B cell (primary cell): ENCODE measurements around the gene GRHPR. TPM values are rescaled to one million over a fixed set of nuclear protein-coding genes. Genes with fewer than 3 reads are reported as not detected.

ENCODE experiments used
- ATAC-seq: fragments of 200-7000 bp; cut with Tn5 transposase; one replicate; pipeline ENCODE4 v1.10.0; 2021; ENCODE audit warnings: low read depth, mild to moderate bottlenecking, moderate number of reproducible peaks, moderate library complexity
- CTCF ChIA-PET: fragments of 350-600 bp; sonication (Branson Sonifier 250); formaldehyde crosslinking; loops from one replicate; lab custom pipeline; 2021; ENCODE audit warnings: antibody characterized with exemption, inconsistent platforms; lab: Charles Lee
- POLR2A ChIA-PET: fragments of 350-600 bp; sonication (Branson Sonifier 250); formaldehyde crosslinking; loops from one replicate; lab custom pipeline; 2021; ENCODE audit warnings: antibody characterized with exemption; lab: Charles Lee
- DNase-seq: peaks from one replicate; pipeline ENCODE4 v3.0.0; 2013
- H2AFZ ChIP-seq: 2 replicates; pipeline ENCODE4 v1.6.1; 2012; ENCODE audit warnings: mild to moderate bottlenecking, low read depth, low read length; ENCODE audit not compliant: insufficient read depth, poor library complexity, severe bottlenecking
- H3K27ac ChIP-seq, 2 donors: 1 replicate in 1 of 2; 2 replicates in 1 of 2; pipeline ENCODE4 v1.5.1; 2012 to 2013; ENCODE audit warnings: low read length in 2 of 2, mild to moderate bottlenecking in 2 of 2, moderate library complexity in 1 of 2
- H3K27me3 ChIP-seq, 4 experiments: fragments of 200-600 bp in 1 of 4; sonication (generic) in 1 of 4; replicated peaks in 1 of 4; 1 replicate in 2 of 4; 2 replicates in 2 of 4; pipeline versions ENCODE4 v1.6.1 to v1.7.0; 2013 to 2016; ENCODE audit warnings: low read length in 3 of 4, mild to moderate bottlenecking in 2 of 4, mixed read lengths in 1 of 4, moderate library complexity in 1 of 4; ENCODE audit not compliant: insufficient read depth in 4 of 4, control insufficient read depth in 3 of 4; ENCODE audit errors: control extremely low read depth in 1 of 4
- H3K36me3 ChIP-seq, 2 experiments: replicated peaks in 1 of 2; 1 replicate in 1 of 2; 2 replicates in 1 of 2; pipeline versions ENCODE4 v1.6.1 to v1.7.1; 2013; ENCODE audit warnings: low read length in 1 of 2; ENCODE audit not compliant: insufficient read depth in 2 of 2, control insufficient read depth in 1 of 2; ENCODE audit errors: control extremely low read depth in 1 of 2, extremely low read depth in 1 of 2
- H3K4me1 ChIP-seq, 2 donors: fragments of 200-600 bp in 1 of 2; sonication (generic) in 1 of 2; 1 replicate in 1 of 2; 2 replicates in 1 of 2; pipeline versions ENCODE4 v1.5.1 to v1.6.1; 2013 to 2017; ENCODE audit warnings: low read length in 2 of 2; ENCODE audit not compliant: control insufficient read depth in 2 of 2, insufficient read depth in 2 of 2
- H3K4me2 ChIP-seq: replicated peaks from 2 replicates; pipeline ENCODE3; 2012; ENCODE audit warnings: mild to moderate bottlenecking, low read depth, low read length; ENCODE audit not compliant: poor library complexity, severe bottlenecking
- H3K4me3 ChIP-seq, 5 experiments: fragments of 200-600 bp in 1 of 5; sonication (generic) in 1 of 5; 1 replicate in 3 of 5; 2 replicates in 2 of 5; pipeline versions ENCODE4 v1.5.1 to v1.7.0; 2011 to 2016; ENCODE audit warnings: low read length in 4 of 5, mild to moderate bottlenecking in 4 of 5, low read depth in 2 of 5, control low read depth in 1 of 5, moderate library complexity in 1 of 5; ENCODE audit not compliant: insufficient read depth in 1 of 5; ENCODE audit errors: control extremely low read depth in 1 of 5, extremely low read depth in 1 of 5
- H3K79me2 ChIP-seq: fragments of 200-600 bp; sonication (generic); one replicate; pipeline ENCODE4 v1.6.0; 2016; ENCODE audit warnings: low read length; ENCODE audit not compliant: control insufficient read depth, insufficient read depth
- H3K9ac ChIP-seq: fragments of 200-600 bp; sonication (generic); 2 replicates; pipeline ENCODE4 v1.6.1; 2017; ENCODE audit warnings: mild to moderate bottlenecking, low read length, moderate library complexity
- H3K9me3 ChIP-seq, 3 donors: one replicate each; pipeline versions ENCODE4 v1.6.1 to v1.7.1; 2013; ENCODE audit warnings: low read length in 2 of 3; ENCODE audit not compliant: control insufficient read depth in 2 of 3, insufficient read depth in 1 of 3; ENCODE audit errors: control extremely low read depth in 1 of 3
- H4K20me1 ChIP-seq: 2 replicates; pipeline ENCODE4 v1.6.0; 2012; ENCODE audit warnings: mild to moderate bottlenecking, low read length; ENCODE audit not compliant: insufficient read depth, control insufficient read depth, poor library complexity, severe bottlenecking
- H3K27ac Mint-ChIP-seq: one replicate; pipeline ENCODE4 v1.8.0; 2021; ENCODE audit warnings: mixed read lengths
- H3K27me3 Mint-ChIP-seq: one replicate; pipeline ENCODE4 v1.8.0; 2021; ENCODE audit warnings: mixed read lengths
- H3K4me1 Mint-ChIP-seq: one replicate; pipeline ENCODE4 v1.8.0; 2021; ENCODE audit warnings: mixed read lengths
- H3K4me3 Mint-ChIP-seq: one replicate; pipeline ENCODE4 v1.8.0; 2021; ENCODE audit warnings: mixed read lengths
- H3K9me3 Mint-ChIP-seq: one replicate; pipeline ENCODE4 v1.8.0; 2022; ENCODE audit warnings: mixed read lengths; ENCODE audit not compliant: insufficient read depth
- CTCF ChIP-seq: fragments of 200-600 bp; IDR thresholded peaks from one replicate; pipeline ENCODE4 v1.8.0; 2022; ENCODE audit warnings: antibody characterized with exemption, mild to moderate bottlenecking
- EZH2 ChIP-seq: IDR thresholded peaks from 2 replicates; pipeline ENCODE4 v1.6.1; 2012; ENCODE audit warnings: borderline replicate concordance, low read depth, mild to moderate bottlenecking, moderate library complexity, low read length; ENCODE audit not compliant: insufficient read depth, poor library complexity, severe bottlenecking
- WGBS: methylation state at CpG from one replicate; pipeline ENCODE4 v1.1.5; 2013; ENCODE audit warnings: missing lambda C conversion rate; ENCODE audit not compliant: insufficient coverage; 5-methylcytosine and 5-hydroxymethylcytosine counted together
- intact Hi-C: fragments of 100-400 bp; cut with micrococcal nuclease; formaldehyde crosslinking; loops from one replicate; pipeline ENCODE4 v1.10.0; 2022
- polyA plus RNA-seq: library from polyadenylated mRNA; depleted of rRNA; stranded (reverse); fragments of >200 nt; gene quantifications from 2 replicates; pipeline ENCODE4 v1.2.3, GENCODE V29; 2012
- total RNA-seq, 2 donors: library from RNA; stranded (reverse); fragments of 120-200 nt in 1 of 2; gene quantifications; 1 replicate in 1 of 2; 2 replicates in 1 of 2; pipeline versions ENCODE4 v1.2.3 to v1.2.4, GENCODE V29; 2013 to 2022

The GRHPR gene
- total and polyA plus RNA-seq, 2 donors (not counting 1 experiment from before 2014, with no cell fraction given) = 121 to 138 TPM

- intact Hi-C loops = no loop called here
- Histone ChIP-seq H3K4me1 (peaks cover 79 to 95% of the 10 kb centered on the region in 2 donors), H3K27me3 (no peaks in the 10 kb centered on the region), H3K9ac (peak overlapping the region; percentile 6), H3K9me3 (peaks cover 0 to 13% (median 0%) of the 10 kb centered on the region in 3 donors), H3K27ac (peak overlapping the region; percentile 75 to 90), H4K20me1 (no peaks in the 10 kb centered on the region), H3K4me2 (peak overlapping the region; percentile 64), H2AFZ (peak overlapping the region; percentile 36), H3K4me3 (peak overlapping the region in 1 of 5 experiments; percentile 27), H3K36me3 (no peaks in the 10 kb centered on the region), H3K79me2 (peaks cover 18% of the 10 kb centered on the region)
- no peaks in the 10 kb centered on the region for H3K27me3 Mint-ChIP-seq
- ATAC-seq = peak; percentile 22
- TF ChIP-seq CTCF = no peak
- TF ChIP-seq EZH2 = no peak
- H3K4me1 Mint-ChIP-seq = peaks cover 84% of the 10 kb centered on the region
- ChIA-PET CTCF (interaction anchor here (0.9 to 3.0 kb wide), 9 partner anchors 9 to 52 kb away, joined by 3 to 19 read pairs (median 5); no protein-coding TSS in a partner anchor), POLR2A (interaction anchor here (0.5 to 1.6 kb wide), 8 partner anchors 7 to 1279 kb away, joined by 3 to 7 read pairs (median 4); no protein-coding TSS in a partner anchor)
- peak overlapping the region; percentile 68 for H3K4me3 Mint-ChIP-seq
- H3K9me3 Mint-ChIP-seq = no peaks in the 10 kb centered on the region
- WGBS = 66% methylated on average over 8 of the region's 14 CpGs
- H3K27ac Mint-ChIP-seq = peak overlapping the region; percentile 94
- peak; percentile 73 for DNase-seq
Observed at GRCh38 chr9:37382161-37382981, 40.1 kb upstream of the GRHPR start.

GRCh38 chr9:37382982-37383357, 39.5 kb upstream of the GRHPR start:
- H3K27me3 Mint-ChIP-seq = no peaks in the 10 kb centered on the region
- peak overlapping the region; percentile 68 for H3K4me3 Mint-ChIP-seq
- Histone ChIP-seq H3K27ac (peak overlapping the region; percentile 75 to 90), H3K9ac (peak overlapping the region; percentile 6), H3K4me1 (peaks cover 80 to 95% of the 10 kb centered on the region in 2 donors), H3K79me2 (peaks cover 18% of the 10 kb centered on the region), H4K20me1 (no peaks in the 10 kb centered on the region), H3K4me3 (peak overlapping the region in 1 of 5 experiments; percentile 27), H3K9me3 (peaks cover 0 to 17% (median 0%) of the 10 kb centered on the region in 3 donors), H3K36me3 (no peaks in the 10 kb centered on the region), H3K4me2 (peak overlapping the region; percentile 64), H2AFZ (no peak overlapping the region), H3K27me3 (no peaks in the 10 kb centered on the region)
- H3K4me1 Mint-ChIP-seq = peaks cover 82% of the 10 kb centered on the region
- intact Hi-C loops = no loop called here
- POLR2A ChIA-PET = interaction anchor here (0.5 to 1.5 kb wide), 7 partner anchors 9 to 1280 kb away, joined by 3 to 7 read pairs (median 4); no protein-coding TSS in a partner anchor
- no peaks in the 10 kb centered on the region for H3K9me3 Mint-ChIP-seq
- peak overlapping the region; percentile 94 for H3K27ac Mint-ChIP-seq
- WGBS = 22% methylated on average over 4 of the region's 5 CpGs
- CTCF ChIA-PET = interaction anchor here (0.9 to 3.0 kb wide), 10 partner anchors 8 to 53 kb away, joined by 3 to 19 read pairs (median 5); no protein-coding TSS in a partner anchor
- TF ChIP-seq CTCF = no peak
- TF ChIP-seq EZH2 = no peak
- ATAC-seq = peak; percentile 8
- DNase-seq = no peak
